Activated CD4-positive, alpha-beta memory T cell treated with anti-CD3 and anti-CD28 coated beads, Interleukin-2, amount 10 ng/mL, durations not matched to agents 7 days and 5 days (primary cell): ENCODE data around the gene MON2. TPM values are rescaled to one million over a fixed set of nuclear protein-coding genes. Genes with fewer than 3 reads are reported as not detected.

Experiments used
- CTCF ChIA-PET: fragments of 350-600 bp; sonication (Branson Sonifier 250); formaldehyde crosslinking; loops from one replicate; lab custom pipeline; 2021; ENCODE audit warnings: antibody characterized with exemption, inconsistent platforms; lab: Charles Lee
- POLR2A ChIA-PET: fragments of 350-600 bp; sonication (Branson Sonifier 250); formaldehyde crosslinking; loops from one replicate; lab custom pipeline; 2021; ENCODE audit warnings: antibody characterized with exemption; lab: Charles Lee
- DNase-seq: peaks from one replicate; pipeline ENCODE4 v3.0.0-alpha.2; 2020
- H3K27ac Mint-ChIP-seq: one replicate; pipeline ENCODE4 v1.8.0; 2021; ENCODE audit warnings: mild to moderate bottlenecking, mixed read lengths
- H3K27me3 Mint-ChIP-seq: one replicate; pipeline ENCODE4 v1.8.0; 2021; ENCODE audit warnings: mixed read lengths
- H3K36me3 Mint-ChIP-seq: one replicate; pipeline ENCODE4 v1.8.0; 2021; ENCODE audit warnings: low read depth, mixed read lengths
- H3K4me1 Mint-ChIP-seq: one replicate; pipeline ENCODE4 v1.8.0; 2021; ENCODE audit warnings: mixed read lengths
- H3K4me3 Mint-ChIP-seq: one replicate; pipeline ENCODE4 v1.8.0; 2021; ENCODE audit warnings: mild to moderate bottlenecking, mixed read lengths
- H3K9me3 Mint-ChIP-seq: one replicate; pipeline ENCODE4 v1.8.0; 2021; ENCODE audit warnings: mixed read lengths
- total RNA-seq, 2 experiments: library from RNA; stranded (reverse); gene quantifications; one replicate each; pipeline ENCODE4 v1.2.3, GENCODE V29; 2021

Gene MON2
- total RNA-seq, 2 experiments from 2014 or later = 42.0 to 45.0 TPM

DNA sequence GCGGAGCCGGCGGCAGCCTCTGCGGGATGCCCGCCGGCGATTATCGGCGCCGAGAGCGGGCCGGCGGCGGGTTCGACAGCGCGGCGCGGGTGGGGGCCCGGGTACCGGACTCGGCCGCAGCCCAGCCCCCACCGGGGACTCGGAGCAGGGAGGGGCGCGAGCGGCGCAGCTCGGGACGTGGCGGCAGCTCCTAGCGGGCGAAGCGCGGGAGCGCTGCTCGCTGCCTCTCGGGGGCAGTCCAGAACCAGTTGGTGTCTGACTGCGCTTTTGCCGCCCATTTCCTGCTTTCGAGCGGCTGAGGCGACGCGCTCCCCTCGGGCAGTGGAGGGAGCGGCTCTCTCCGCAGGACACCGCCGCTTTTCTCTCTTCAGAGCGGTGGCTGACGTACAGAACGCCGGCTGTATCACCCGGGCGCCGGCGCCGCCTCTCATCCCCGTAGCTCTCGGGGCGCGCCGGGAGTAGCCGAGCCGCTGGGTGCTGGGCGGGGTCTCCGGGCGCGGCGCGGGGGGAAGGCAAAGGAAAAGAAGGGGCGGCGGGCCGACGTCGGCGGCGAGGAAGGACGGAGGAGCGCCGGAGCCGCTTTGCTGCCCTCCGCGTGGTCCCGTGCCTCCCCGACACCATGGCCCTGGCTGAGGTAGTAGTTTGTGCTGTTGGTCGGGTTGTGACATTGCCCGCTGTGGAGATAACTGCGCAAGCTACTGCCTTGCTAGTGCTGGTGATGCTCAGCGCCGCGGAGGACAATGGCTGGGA is 136.6 kb downstream of the MON2 start:
- ChIA-PET CTCF (interaction anchor here (1.0 to 4.3 kb wide), 7 partner anchors 10 to 196 kb away, joined by 3 to 30 read pairs (median 6); partner anchors contain the start of gene MON2), POLR2A (interaction anchor here (0.7 to 3.6 kb wide), 25 partner anchors 11 to 344 kb away, joined by 3 to 40 read pairs (median 5); partner anchors contain the start of genes MON2 and USP15)
- H3K4me3 Mint-ChIP-seq = peak overlapping the region; percentile 90
- DNase-seq = peak; percentile 83
- H3K9me3 Mint-ChIP-seq = no peaks in the 10 kb centered on the region
- H3K36me3 Mint-ChIP-seq = peaks cover 18% of the 10 kb centered on the region
- H3K27ac Mint-ChIP-seq = peak overlapping the region; percentile 97
- H3K27me3 Mint-ChIP-seq = no peaks in the 10 kb centered on the region
- peaks cover 36% of the 10 kb centered on the region for H3K4me1 Mint-ChIP-seq

DNA sequence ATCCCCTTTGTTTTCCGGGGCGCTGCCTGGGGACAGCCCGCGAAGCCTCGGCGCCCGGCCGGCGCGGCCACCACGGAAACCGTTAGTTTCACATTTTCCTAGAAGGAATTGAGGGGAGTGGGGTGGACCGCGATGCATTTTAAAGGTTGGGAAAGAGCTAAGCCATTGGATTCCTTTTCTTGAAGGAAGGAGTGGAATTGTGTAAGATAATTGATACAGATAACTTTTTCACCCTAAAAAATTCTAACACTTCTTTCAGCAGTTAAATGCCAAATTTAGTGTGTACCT is 137.1 kb downstream of the MON2 start:
- no peaks in the 10 kb centered on the region for H3K27me3 Mint-ChIP-seq
- peak overlapping the region; percentile 90 for H3K4me3 Mint-ChIP-seq
- ChIA-PET CTCF (interaction anchor here (1.2 to 4.3 kb wide), 4 partner anchors 11 to 192 kb away, joined by 6 to 30 read pairs (median 8); no protein-coding TSS in a partner anchor), POLR2A (interaction anchor here (0.8 to 3.6 kb wide), 14 partner anchors 10 to 344 kb away, joined by 3 to 40 read pairs (median 8); partner anchors contain the start of genes MON2 and USP15)
- peaks cover 18% of the 10 kb centered on the region for H3K36me3 Mint-ChIP-seq
- no peak for DNase-seq
- H3K9me3 Mint-ChIP-seq = no peaks in the 10 kb centered on the region
- peak overlapping the region; percentile 97 for H3K27ac Mint-ChIP-seq
- peaks cover 36% of the 10 kb centered on the region for H3K4me1 Mint-ChIP-seq

DNA sequence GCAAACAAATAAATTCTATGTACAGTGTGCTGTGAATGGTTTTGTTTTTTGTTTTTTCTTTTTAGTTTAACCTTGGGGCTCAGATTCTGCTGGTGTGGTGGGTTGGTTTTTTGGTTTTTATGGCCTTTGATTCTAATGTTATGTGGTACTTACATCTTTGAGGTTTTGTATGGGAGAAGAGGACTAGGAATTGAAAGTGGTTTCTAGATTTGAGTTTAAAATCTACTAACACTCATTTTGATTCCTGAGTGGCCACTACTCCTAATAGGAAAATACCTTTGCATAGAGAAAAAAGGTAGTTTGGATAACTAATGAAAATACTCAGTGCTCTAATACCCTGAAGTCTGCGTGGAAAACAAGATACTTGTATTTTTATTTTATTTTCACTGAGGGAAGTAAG is 137.7 kb downstream of the MON2 start:
- no peaks in the 10 kb centered on the region for H3K9me3 Mint-ChIP-seq
- peak overlapping the region; percentile 97 for H3K27ac Mint-ChIP-seq

DNA sequence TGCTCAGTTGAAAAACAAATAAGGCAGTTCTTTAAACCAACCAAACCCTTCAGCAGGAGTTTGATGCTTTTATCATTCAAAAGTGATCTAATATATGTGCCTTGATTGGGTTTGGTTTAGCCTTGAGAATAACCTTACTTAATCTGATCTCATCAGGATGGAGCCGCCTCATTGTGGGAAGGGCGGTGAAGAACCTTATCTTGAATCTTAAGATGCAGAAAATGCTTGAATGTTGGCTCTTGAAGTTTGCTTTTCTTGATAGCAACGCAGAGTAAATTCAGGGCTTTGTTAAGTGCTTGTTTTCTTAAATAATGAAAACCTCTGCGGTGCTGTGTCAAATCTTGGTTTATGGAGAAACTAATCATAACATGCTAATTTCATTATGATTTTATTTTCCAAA is 138.2 kb downstream of the MON2 start:
- H3K9me3 Mint-ChIP-seq = no peaks in the 10 kb centered on the region
- peak overlapping the region; percentile 90 for H3K4me3 Mint-ChIP-seq
- no peak for DNase-seq
- H3K4me1 Mint-ChIP-seq = peaks cover 36% of the 10 kb centered on the region
- CTCF ChIA-PET = no interaction called here
- no peaks in the 10 kb centered on the region for H3K27me3 Mint-ChIP-seq
- H3K27ac Mint-ChIP-seq = peak overlapping the region; percentile 97
- peaks cover 18% of the 10 kb centered on the region for H3K36me3 Mint-ChIP-seq
- POLR2A ChIA-PET = interaction anchor here (0.9 to 1.9 kb wide), 5 partner anchors 10 to 138 kb away, joined by 3 to 6 read pairs (median 4); partner anchors contain the start of gene MON2

More for the DNA sequence above, 137.7 kb downstream of the MON2 start:
- POLR2A ChIA-PET = interaction anchor here (0.8 to 3.6 kb wide), 8 partner anchors 10 to 190 kb away, joined by 3 to 40 read pairs (median 20); partner anchors contain the start of gene MON2
- H3K4me3 Mint-ChIP-seq = peak overlapping the region; percentile 90
- no peak for DNase-seq
- H3K27me3 Mint-ChIP-seq = no peaks in the 10 kb centered on the region
- peaks cover 36% of the 10 kb centered on the region for H3K4me1 Mint-ChIP-seq
- peaks cover 18% of the 10 kb centered on the region for H3K36me3 Mint-ChIP-seq
- CTCF ChIA-PET = interaction anchor here (1.9 to 4.3 kb wide), 3 partner anchors 11 to 191 kb away, joined by 7 to 30 read pairs (median 8); no protein-coding TSS in a partner anchor

DNA sequence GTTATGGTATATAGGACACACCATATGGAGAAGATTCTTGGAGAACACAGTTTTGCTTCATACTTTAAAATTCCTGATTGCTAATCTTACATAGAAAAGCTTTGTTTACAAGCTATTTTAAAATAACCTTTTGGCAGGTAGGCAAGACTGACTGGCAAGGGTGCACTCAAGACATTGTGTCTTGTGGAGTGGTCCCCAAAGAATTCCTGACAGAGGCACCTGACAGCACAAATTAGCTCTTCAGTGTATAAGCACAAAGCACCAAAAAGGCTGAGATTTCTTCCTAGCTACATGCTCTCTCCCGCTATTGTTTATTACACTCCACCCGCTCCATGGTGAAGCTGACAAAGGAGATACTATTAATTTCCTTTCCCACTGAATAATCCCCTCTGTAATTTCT is 139.4 kb downstream of the MON2 start:
- Mint-ChIP-seq H3K4me3 (no peak overlapping the region), H3K9me3 (no peaks in the 10 kb centered on the region), H3K36me3 (peaks cover 18% of the 10 kb centered on the region), H3K27me3 (no peaks in the 10 kb centered on the region), H3K27ac (no peak overlapping the region), H3K4me1 (peaks cover 36% of the 10 kb centered on the region)
- DNase-seq = no peak
- ChIA-PET CTCF (interaction anchor here (0.9 to 2.7 kb wide), 4 partner anchors 25 to 192 kb away, joined by 3 to 9 read pairs (median 3); no protein-coding TSS in a partner anchor), POLR2A (interaction anchor here (0.9 to 1.9 kb wide), 7 partner anchors 9 to 346 kb away, joined by 3 to 6 read pairs (median 4); partner anchors contain the start of genes MON2 and USP15)

DNA sequence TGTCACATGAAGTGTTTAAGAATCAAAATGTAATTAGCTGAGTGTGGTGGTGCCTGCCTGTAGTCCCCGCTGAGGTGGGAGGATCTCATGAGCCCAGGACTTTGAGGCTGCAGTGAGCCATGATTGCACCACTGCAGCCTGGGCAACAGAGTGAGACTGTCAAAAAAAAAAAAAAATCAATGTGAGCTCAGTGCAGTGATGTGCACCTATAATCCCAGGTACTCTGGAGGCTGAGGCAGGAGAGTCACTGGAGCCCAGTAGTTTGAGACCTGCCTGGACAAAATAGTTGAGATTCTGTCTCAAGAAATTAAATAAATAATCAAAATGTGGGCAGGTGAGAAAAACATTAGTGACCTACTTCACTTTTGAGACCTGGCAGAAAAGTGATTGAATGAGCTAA is 140.0 kb downstream of the MON2 start:
- Mint-ChIP-seq H3K27ac (no peak overlapping the region), H3K27me3 (no peaks in the 10 kb centered on the region), H3K36me3 (peaks cover 18% of the 10 kb centered on the region), H3K4me1 (peaks cover 31% of the 10 kb centered on the region), H3K9me3 (no peaks in the 10 kb centered on the region), H3K4me3 (no peak overlapping the region)
- ChIA-PET CTCF (interaction anchor here (0.9 to 2.7 kb wide), 4 partner anchors 25 to 191 kb away, joined by 3 to 9 read pairs (median 3); no protein-coding TSS in a partner anchor), POLR2A (interaction anchor here (1.0 to 1.9 kb wide), 5 partner anchors 8 to 346 kb away, joined by 3 to 6 read pairs (median 4); partner anchors contain the start of genes MON2 and USP15)
- DNase-seq = no peak

- ChIA-PET POLR2A (interaction anchor here (5.4 kb wide), 1 partner anchor 10 kb away, joined by 38 read pairs; no protein-coding TSS in a partner anchor), CTCF (no interaction called here)
- Mint-ChIP-seq H3K27me3 (no peaks in the 10 kb centered on the region), H3K4me1 (peaks cover 2% of the 10 kb centered on the region), H3K4me3 (no peak overlapping the region), H3K27ac (no peak overlapping the region), H3K9me3 (no peaks in the 10 kb centered on the region), H3K36me3 (peaks cover 6% of the 10 kb centered on the region)
- DNase-seq = no peak
These were observed 146.5 kb downstream of the MON2 start for GRCh38 chr12:62613081-62613480.

- CTCF ChIA-PET = interaction anchor here (1.0 kb wide), 1 partner anchor 68 kb away, joined by 3 read pairs; no protein-coding TSS in a partner anchor
- Mint-ChIP-seq H3K27ac (no peak overlapping the region), H3K27me3 (no peaks in the 10 kb centered on the region), H3K9me3 (no peaks in the 10 kb centered on the region), H3K4me3 (no peak overlapping the region), H3K36me3 (peaks cover 3% of the 10 kb centered on the region), H3K4me1 (no peaks in the 10 kb centered on the region)
- no peak for DNase-seq
- POLR2A ChIA-PET = interaction anchor here (0.8 to 2.2 kb wide), 4 partner anchors 13 to 25 kb away, joined by 3 to 9 read pairs (median 4); no protein-coding TSS in a partner anchor
These were observed 151.7 kb downstream of the MON2 start for GRCh38 chr12:62618319-62618718.

GRCh38 chr12:62618930-62619329 is 152.3 kb downstream of the MON2 start:
- POLR2A ChIA-PET = interaction anchor here (1.4 to 2.2 kb wide), 3 partner anchors 13 to 17 kb away, joined by 4 to 9 read pairs (median 5); no protein-coding TSS in a partner anchor
- no peaks in the 10 kb centered on the region for H3K27me3 Mint-ChIP-seq
- H3K4me1 Mint-ChIP-seq = no peaks in the 10 kb centered on the region
- no peak overlapping the region for H3K27ac Mint-ChIP-seq
- H3K36me3 Mint-ChIP-seq = peaks cover 3% of the 10 kb centered on the region
- H3K4me3 Mint-ChIP-seq = no peak overlapping the region
- no peak for DNase-seq
- CTCF ChIA-PET = no interaction called here
- H3K9me3 Mint-ChIP-seq = no peaks in the 10 kb centered on the region

DNA sequence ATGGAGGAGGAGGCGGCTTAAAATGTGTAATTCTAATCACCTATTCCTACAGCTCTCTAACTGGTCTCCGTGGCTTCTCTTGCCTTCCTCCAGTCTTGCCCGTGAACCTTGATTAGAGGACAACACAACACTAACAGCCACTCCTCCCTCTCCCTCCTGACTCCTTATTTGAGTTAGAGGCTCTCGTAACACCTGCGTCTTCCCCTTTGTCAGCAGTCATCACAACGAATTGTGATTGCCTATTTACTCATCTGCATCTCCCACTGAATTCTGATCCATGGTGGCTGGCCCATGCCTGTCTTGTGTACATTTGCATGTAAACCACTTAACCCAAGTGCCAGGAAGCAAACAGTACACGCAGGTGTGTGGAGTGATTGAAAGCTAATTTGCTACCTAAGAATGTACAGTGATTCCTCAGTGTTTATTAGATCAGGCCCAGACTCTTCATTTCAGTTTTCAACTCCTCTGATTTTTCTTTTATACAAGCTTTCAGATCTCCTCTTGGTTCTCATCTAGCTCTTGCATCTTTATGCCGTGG is 154.5 kb downstream of the MON2 start:
- POLR2A ChIA-PET = interaction anchor here (0.6 kb wide), 1 partner anchor 42 kb away, joined by 3 read pairs; no protein-coding TSS in a partner anchor
- no peaks in the 10 kb centered on the region for H3K4me1 Mint-ChIP-seq
- no peak overlapping the region for H3K27ac Mint-ChIP-seq
- CTCF ChIA-PET = interaction anchor here (0.9 kb wide), 1 partner anchor 192 kb away, joined by 3 read pairs; no protein-coding TSS in a partner anchor
- H3K36me3 Mint-ChIP-seq = peaks cover 3% of the 10 kb centered on the region
- no peaks in the 10 kb centered on the region for H3K27me3 Mint-ChIP-seq
- H3K9me3 Mint-ChIP-seq = no peaks in the 10 kb centered on the region
- DNase-seq = no peak
- H3K4me3 Mint-ChIP-seq = no peak overlapping the region

DNA sequence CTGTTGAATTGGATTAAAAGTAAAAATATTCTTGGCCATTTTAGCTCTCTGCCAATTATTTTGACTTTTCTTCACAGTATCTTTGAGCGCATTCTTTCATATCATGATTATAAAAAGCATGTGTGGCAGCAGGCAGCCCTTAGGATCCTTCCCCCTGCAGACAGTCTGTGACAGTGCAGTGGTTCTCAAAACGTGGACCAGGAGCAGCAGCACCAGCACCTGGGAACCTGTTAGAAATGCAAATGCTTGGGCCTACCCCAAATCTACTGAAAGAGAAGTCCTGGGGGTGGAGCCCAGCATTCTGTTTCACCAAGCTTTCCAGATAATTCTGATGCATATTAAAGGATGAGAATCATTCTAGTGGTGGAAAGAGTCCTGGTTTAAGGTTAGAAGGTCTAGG is 155.6 kb downstream of the MON2 start:
- Mint-ChIP-seq H3K27me3 (peaks cover 4% of the 10 kb centered on the region), H3K9me3 (no peaks in the 10 kb centered on the region), H3K36me3 (no peaks in the 10 kb centered on the region), H3K4me3 (no peak overlapping the region), H3K4me1 (no peaks in the 10 kb centered on the region), H3K27ac (no peak overlapping the region)
- ChIA-PET POLR2A (no interaction called here), CTCF (no interaction called here)
- DNase-seq = no peak

DNA sequence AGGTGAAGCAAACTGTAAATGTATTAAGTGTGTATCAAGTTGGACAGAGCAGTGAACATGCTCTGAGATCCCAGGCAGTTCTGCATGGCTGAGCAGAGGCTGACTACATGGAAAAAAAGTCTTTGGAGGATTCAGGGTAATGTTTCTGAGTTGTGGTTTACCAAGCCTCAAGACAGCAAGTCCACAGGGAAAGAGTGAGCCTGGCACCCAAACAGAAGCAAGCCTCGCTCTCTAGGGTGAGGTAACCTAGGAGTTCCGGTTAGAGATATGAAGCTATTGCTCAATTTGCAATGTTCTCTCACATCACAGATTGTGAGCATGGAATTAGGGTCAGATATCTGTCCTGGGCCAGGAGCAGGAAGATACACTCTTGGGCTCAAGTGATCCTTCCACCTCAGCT is 158.6 kb downstream of the MON2 start:
- CTCF ChIA-PET = no interaction called here
- no peak overlapping the region for H3K27ac Mint-ChIP-seq

More for the DNA sequence above, 158.6 kb downstream of the MON2 start:
- DNase-seq = no peak
- Mint-ChIP-seq H3K9me3 (no peaks in the 10 kb centered on the region), H3K4me1 (no peaks in the 10 kb centered on the region), H3K36me3 (no peaks in the 10 kb centered on the region), H3K27me3 (peaks cover 23% of the 10 kb centered on the region), H3K4me3 (no peak overlapping the region)
- POLR2A ChIA-PET = interaction anchor here (2.2 kb wide), 1 partner anchor 22 kb away, joined by 8 read pairs; no protein-coding TSS in a partner anchor
